C4-2B (cell line): ENCODE results near the gene GSDMA.

ENCODE experiments used
- H3K27ac ChIP-seq: fragments of 450-650 bp; 2 replicates; pipeline ENCODE4 v1.5.1; 2017
- CTCF ChIP-seq: fragments of 450-650 bp; conservative IDR thresholded peaks from 2 replicates; pipeline ENCODE4 v1.5.1; 2017; ENCODE audit warnings: mild to moderate bottlenecking
- ZFX ChIP-seq: fragments of 450-650 bp; IDR thresholded peaks from 2 replicates; pipeline ENCODE4 v1.6.1; 2017

The GSDMA gene

DNA sequence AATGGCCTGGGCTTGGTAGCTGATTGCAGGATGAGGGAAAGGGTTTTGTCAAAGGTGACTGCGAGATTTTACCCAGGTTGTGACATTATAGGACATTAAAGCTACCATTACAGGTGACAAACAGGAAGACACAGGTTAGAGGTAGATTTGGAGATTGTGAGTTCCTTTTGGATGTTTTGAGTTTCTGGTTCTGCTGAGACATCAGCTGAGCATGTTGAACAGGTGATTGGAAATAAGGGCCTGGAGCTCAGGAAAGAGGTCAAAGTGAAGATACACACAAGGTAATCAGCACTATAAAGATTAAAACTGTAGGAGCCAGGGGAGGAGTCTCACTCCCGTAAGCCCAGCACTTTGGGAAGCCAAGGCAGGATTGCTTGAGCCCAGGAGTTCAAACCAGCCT, 6.0 kb downstream of the GSDMA start:
- TF ChIP-seq CTCF, result no peak
- TF ChIP-seq ZFX, result no peak
- H3K27ac ChIP-seq, result no peak overlapping the region

DNA sequence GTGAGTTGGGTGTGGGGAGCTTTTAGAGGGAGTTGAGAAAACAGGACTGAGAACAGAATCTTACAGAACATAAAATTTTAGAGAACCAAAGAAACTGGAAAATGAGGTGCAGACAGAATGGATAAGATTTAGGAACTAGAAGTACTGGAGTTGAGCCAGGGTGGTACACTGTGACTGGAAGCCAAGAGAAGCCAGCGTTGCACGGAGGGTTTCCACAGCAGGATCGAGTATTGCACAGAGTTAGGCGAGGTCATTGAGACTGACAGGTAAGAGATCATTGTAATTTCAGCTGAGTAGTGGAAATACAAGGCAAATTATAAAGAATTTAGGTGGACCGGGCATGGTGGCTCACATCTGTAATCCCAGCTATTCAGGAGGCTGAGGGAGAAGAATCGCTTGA, 6.6 kb downstream of the GSDMA start:
- H3K27ac ChIP-seq, result no peak overlapping the region
- no peak for TF ChIP-seq CTCF
- TF ChIP-seq ZFX, result no peak

- no peak for TF ChIP-seq ZFX
- no peak for TF ChIP-seq CTCF
- H3K27ac ChIP-seq, result no peak overlapping the region
These were observed 7.4 kb downstream of the GSDMA start for GRCh38 chr17:39970157-39970692.

GRCh38 chr17:39971076-39971603, 8.3 kb downstream of the GSDMA start:
- H3K27ac ChIP-seq, result no peak overlapping the region
- TF ChIP-seq CTCF, result no peak
- no peak for TF ChIP-seq ZFX

DNA sequence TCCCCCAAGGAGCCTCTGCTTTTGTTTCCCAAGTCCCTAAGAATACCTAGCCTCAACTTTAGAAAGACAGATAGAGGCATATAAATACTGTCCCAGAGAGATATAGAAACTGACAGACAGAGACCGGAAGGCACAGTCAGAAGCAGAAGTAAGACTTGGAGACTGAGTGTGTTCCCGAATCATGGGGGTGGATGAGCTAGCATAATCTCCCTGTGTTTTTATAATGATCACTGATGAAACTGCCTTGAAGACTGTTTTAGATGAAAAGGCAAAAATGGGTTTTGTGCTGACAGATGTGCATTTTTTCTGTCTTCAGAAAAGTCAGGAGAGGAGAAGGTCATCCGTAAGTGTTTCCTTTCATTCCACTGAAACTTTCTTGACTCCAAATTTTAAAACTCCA, 9.5 kb downstream of the GSDMA start:
- H3K27ac ChIP-seq, result no peak overlapping the region
- TF ChIP-seq CTCF, result no peak
- TF ChIP-seq ZFX, result no peak

GRCh38 chr17:39973496-39973895, 10.7 kb downstream of the GSDMA start:
- TF ChIP-seq ZFX, result no peak

GRCh38 chr17:39974433-39974832, 11.6 kb downstream of the GSDMA start:
- H3K27ac ChIP-seq, result no peak overlapping the region
- no peak for TF ChIP-seq ZFX
- TF ChIP-seq CTCF, result no peak

More at GRCh38 chr17:39973496-39973895, 10.7 kb downstream of the GSDMA start:
- no peak overlapping the region for H3K27ac ChIP-seq

- TF ChIP-seq CTCF (no peak), ZFX (no peak)
- H3K27ac ChIP-seq, result no peak overlapping the region
These were observed 13.0 kb downstream of the GSDMA start for GRCh38 chr17:39975801-39976200.
